HEK293 (cell line): Measurements from ENCODE around the gene USP12.

Source experiments
- CTCF ChIA-PET: fragments of 350-600 bp; formaldehyde crosslinking; extraction: SDS; loops from one replicate; lab custom pipeline; 2021; ENCODE audit warnings: antibody characterized with exemption; lab: Yijun Ruan, JAX
- POLR2A ChIA-PET: fragments of 300-600 bp; formaldehyde crosslinking; extraction: SDS; loops from one replicate; lab custom pipeline; 2020; ENCODE audit warnings: antibody characterized with exemption, inconsistent platforms; lab: Yijun Ruan, JAX
- H3K27ac ChIP-seq: fragments of 200-500 bp; sonication (Bioruptor generic); 2 replicates; pipeline ENCODE4 v1.5.1; 2014; ENCODE audit warnings: low read depth, low read length, control low read depth, inconsistent platforms; ENCODE audit errors: extremely low read depth
- H3K36me3 ChIP-seq, 2 experiments: fragments of 200-500 bp in 1 of 2; sonication (Bioruptor generic) in 1 of 2; 1 replicate in 1 of 2; 2 replicates in 1 of 2; pipeline ENCODE4 v1.5.1; 2014 to 2017; ENCODE audit warnings: inconsistent platforms in 2 of 2, low read length in 2 of 2; ENCODE audit not compliant: control insufficient read depth in 2 of 2, insufficient read depth in 1 of 2
- H3K4me1 ChIP-seq: fragments of 200-500 bp; sonication (Bioruptor generic); 2 replicates; pipeline ENCODE4 v1.5.1; 2014; ENCODE audit warnings: mild to moderate bottlenecking, low read length, inconsistent platforms; ENCODE audit not compliant: control insufficient read depth, insufficient read depth
- H3K4me3 ChIP-seq: 2 replicates; pipeline ENCODE4 v1.5.1; 2011; ENCODE audit warnings: low read depth, mild to moderate bottlenecking, control low read depth, low read length, moderate library complexity
- H3K9me3 ChIP-seq: fragments of 200-500 bp; sonication (Bioruptor generic); 2 replicates; pipeline ENCODE4 v1.5.1; 2014; ENCODE audit warnings: low read depth, low read length, inconsistent platforms; ENCODE audit not compliant: control insufficient read depth, insufficient read depth
- EGR2 ChIP-seq: fragments of 450-650 bp; formaldehyde crosslinking; IDR thresholded peaks from 2 replicates; pipeline ENCODE4 v1.5.1; 2016; ENCODE audit warnings: low read depth, missing biosample characterization, missing genetic modification characterization
- GLIS2 ChIP-seq: fragments of 450-650 bp; formaldehyde crosslinking; IDR thresholded peaks from 2 replicates; pipeline ENCODE4 v1.5.1; 2016; ENCODE audit warnings: missing biosample characterization, missing genetic modification characterization
- HOXA7 ChIP-seq: sonication (generic); formaldehyde crosslinking; IDR thresholded peaks from 2 replicates; pipeline ENCODE4 v1.8.1; 2022; ENCODE audit warnings: missing genetic modification reagents, borderline replicate concordance
- HOXD13 ChIP-seq: sonication (generic); formaldehyde crosslinking; IDR thresholded peaks from 2 replicates; pipeline ENCODE4 v1.8.0; 2022; ENCODE audit warnings: missing genetic modification reagents, borderline replicate concordance
- KLF1 ChIP-seq: fragments of 450-650 bp; formaldehyde crosslinking; IDR thresholded peaks from 2 replicates; pipeline ENCODE4 v1.5.1; 2016; ENCODE audit warnings: missing biosample characterization, missing genetic modification characterization
- SCRT1 ChIP-seq: fragments of 450-650 bp; formaldehyde crosslinking; IDR thresholded peaks from 2 replicates; pipeline ENCODE4 v1.5.1; 2016; ENCODE audit warnings: missing biosample characterization, missing genetic modification characterization, borderline replicate concordance
- SP3 ChIP-seq: fragments of 450-650 bp; formaldehyde crosslinking; IDR thresholded peaks from 2 replicates; pipeline ENCODE4 v1.5.1; 2016; ENCODE audit warnings: missing biosample characterization, missing genetic modification characterization
- ZBTB6 ChIP-seq: fragments of 450-650 bp; formaldehyde crosslinking; IDR thresholded peaks from 2 replicates; pipeline ENCODE4 v1.5.1; 2017; ENCODE audit warnings: missing biosample characterization, missing genetic modification characterization
- ZNF112 ChIP-seq: fragments of 450-650 bp; formaldehyde crosslinking; IDR thresholded peaks from 2 replicates; pipeline ENCODE4 v1.5.0; 2017; ENCODE audit warnings: missing biosample characterization, missing genetic modification characterization
- ZNF133 ChIP-seq: fragments of 450-650 bp; formaldehyde crosslinking; IDR thresholded peaks from 2 replicates; pipeline ENCODE4 v1.5.1; 2016; ENCODE audit warnings: missing biosample characterization, missing genetic modification characterization
- ZNF354C ChIP-seq: fragments of 450-650 bp; formaldehyde crosslinking; IDR thresholded peaks from 2 replicates; pipeline ENCODE4 v1.5.1; 2016; ENCODE audit warnings: missing biosample characterization, missing genetic modification characterization, low read depth, borderline replicate concordance
- ZNF366 ChIP-seq: fragments of 450-650 bp; formaldehyde crosslinking; conservative IDR thresholded peaks from 2 replicates; pipeline ENCODE4 v1.5.1; 2016; ENCODE audit warnings: missing biosample characterization, missing genetic modification characterization
- ZNF426 ChIP-seq: fragments of 450-650 bp; formaldehyde crosslinking; IDR thresholded peaks from 2 replicates; pipeline ENCODE4 v1.5.1; 2017; ENCODE audit warnings: missing biosample characterization, missing genetic modification characterization, mild to moderate bottlenecking, inconsistent platforms, moderate library complexity
- ZNF530 ChIP-seq: fragments of 450-650 bp; formaldehyde crosslinking; IDR thresholded peaks from 2 replicates; pipeline ENCODE4 v1.5.1; 2016; ENCODE audit warnings: low read depth, missing biosample characterization, missing genetic modification characterization
- ZNF664 ChIP-seq: fragments of 450-650 bp; formaldehyde crosslinking; IDR thresholded peaks from 2 replicates; pipeline ENCODE4 v1.5.1; 2016; ENCODE audit warnings: missing biosample characterization, missing genetic modification characterization
- ZNF704 ChIP-seq: fragments of 450-650 bp; formaldehyde crosslinking; IDR thresholded peaks from 2 replicates; pipeline ENCODE4 v1.5.1; 2016; ENCODE audit warnings: missing biosample characterization, missing genetic modification characterization
- ZNF707 ChIP-seq: fragments of 450-650 bp; formaldehyde crosslinking; IDR thresholded peaks from 2 replicates; pipeline ENCODE4 v1.5.1; 2016; ENCODE audit warnings: missing biosample characterization, missing genetic modification characterization
- ZNF785 ChIP-seq: fragments of 450-650 bp; formaldehyde crosslinking; IDR thresholded peaks from 2 replicates; pipeline ENCODE4 v1.5.1; 2016; ENCODE audit warnings: missing biosample characterization, missing genetic modification characterization
- TF ChIP-seq, protein P1 (sequence below): fragments of 450-650 bp; formaldehyde crosslinking; IDR thresholded peaks from 2 replicates; pipeline ENCODE4 v1.5.1; 2016; ENCODE audit warnings: missing biosample characterization, missing genetic modification characterization, borderline replicate concordance
- TF ChIP-seq, protein P2 (sequence below): fragments of 450-650 bp; formaldehyde crosslinking; IDR thresholded peaks from 2 replicates; pipeline ENCODE4 v1.5.1; 2017; ENCODE audit warnings: missing biosample characterization, missing genetic modification characterization
- TF ChIP-seq, protein P3 (sequence below): fragments of 450-650 bp; formaldehyde crosslinking; IDR thresholded peaks from 2 replicates; pipeline ENCODE4 v1.5.1; 2016; ENCODE audit warnings: missing biosample characterization, missing genetic modification characterization
- TF ChIP-seq, protein P4 (sequence below): fragments of 450-650 bp; formaldehyde crosslinking; IDR thresholded peaks from 2 replicates; pipeline ENCODE4 v1.5.1; 2017; ENCODE audit warnings: missing biosample characterization, missing genetic modification characterization

Gene USP12

DNA sequence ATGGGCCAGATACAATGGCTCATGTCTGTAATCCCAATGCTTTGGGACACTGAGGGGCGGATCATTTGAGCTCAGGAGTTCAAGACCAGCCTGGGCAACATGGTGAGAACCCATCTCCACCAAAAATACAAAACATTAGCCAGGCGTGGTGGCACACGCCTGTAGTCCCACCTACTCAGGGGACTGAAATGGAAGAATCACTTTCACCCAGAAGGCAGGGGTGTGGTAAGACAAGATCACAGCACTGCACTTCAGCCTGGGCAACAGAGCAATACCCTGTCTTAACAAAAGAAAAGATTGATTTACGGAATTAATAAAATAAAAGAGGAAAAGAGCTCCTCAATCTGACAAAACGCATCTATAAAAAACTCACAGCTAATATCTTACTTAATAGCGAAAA is 22.7 kb downstream of the USP12 start (continued):
- TF ChIP-seq HOXA7 (CRISPR knock-in tag) (no peak), ZNF112 (no peak), ZNF133 (tag by site-specific recombination) (no peak), ZBTB6 (tag by site-specific recombination) (no peak), ZNF704 (tag by site-specific recombination) (no peak), ZNF530 (no peak)
- TF ChIP-seq, protein P1, sequence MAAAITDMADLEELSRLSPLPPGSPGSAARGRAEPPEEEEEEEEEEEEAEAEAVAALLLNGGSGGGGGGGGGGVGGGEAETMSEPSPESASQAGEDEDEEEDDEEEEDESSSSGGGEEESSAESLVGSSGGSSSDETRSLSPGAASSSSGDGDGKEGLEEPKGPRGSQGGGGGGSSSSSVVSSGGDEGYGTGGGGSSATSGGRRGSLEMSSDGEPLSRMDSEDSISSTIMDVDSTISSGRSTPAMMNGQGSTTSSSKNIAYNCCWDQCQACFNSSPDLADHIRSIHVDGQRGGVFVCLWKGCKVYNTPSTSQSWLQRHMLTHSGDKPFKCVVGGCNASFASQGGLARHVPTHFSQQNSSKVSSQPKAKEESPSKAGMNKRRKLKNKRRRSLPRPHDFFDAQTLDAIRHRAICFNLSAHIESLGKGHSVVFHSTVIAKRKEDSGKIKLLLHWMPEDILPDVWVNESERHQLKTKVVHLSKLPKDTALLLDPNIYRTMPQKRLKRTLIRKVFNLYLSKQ (tag by site-specific recombination) = no peak
- TF ChIP-seq, protein P2, sequence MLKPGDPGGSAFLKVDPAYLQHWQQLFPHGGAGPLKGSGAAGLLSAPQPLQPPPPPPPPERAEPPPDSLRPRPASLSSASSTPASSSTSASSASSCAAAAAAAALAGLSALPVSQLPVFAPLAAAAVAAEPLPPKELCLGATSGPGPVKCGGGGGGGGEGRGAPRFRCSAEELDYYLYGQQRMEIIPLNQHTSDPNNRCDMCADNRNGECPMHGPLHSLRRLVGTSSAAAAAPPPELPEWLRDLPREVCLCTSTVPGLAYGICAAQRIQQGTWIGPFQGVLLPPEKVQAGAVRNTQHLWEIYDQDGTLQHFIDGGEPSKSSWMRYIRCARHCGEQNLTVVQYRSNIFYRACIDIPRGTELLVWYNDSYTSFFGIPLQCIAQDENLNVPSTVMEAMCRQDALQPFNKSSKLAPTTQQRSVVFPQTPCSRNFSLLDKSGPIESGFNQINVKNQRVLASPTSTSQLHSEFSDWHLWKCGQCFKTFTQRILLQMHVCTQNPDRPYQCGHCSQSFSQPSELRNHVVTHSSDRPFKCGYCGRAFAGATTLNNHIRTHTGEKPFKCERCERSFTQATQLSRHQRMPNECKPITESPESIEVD (tag by site-specific recombination) = no peak
- TF ChIP-seq, all 188 proteins: peak for 0

- CTCF ChIA-PET = no interaction called here
- Histone ChIP-seq H3K4me3 (no peak overlapping the region), H3K36me3 (no peaks in the 10 kb centered on the region), H3K9me3 (no peaks in the 10 kb centered on the region), H3K4me1 (peaks cover 12% of the 10 kb centered on the region), H3K27ac (no peak overlapping the region)
- POLR2A ChIA-PET = no interaction called here
- no peak for TF ChIP-seq ZNF426 (tag by site-specific recombination)
- TF ChIP-seq ZNF785 (tag by site-specific recombination) = no peak
Observed at GRCh38 chr13:27147530-27148170, 24.0 kb downstream of the USP12 start.

DNA sequence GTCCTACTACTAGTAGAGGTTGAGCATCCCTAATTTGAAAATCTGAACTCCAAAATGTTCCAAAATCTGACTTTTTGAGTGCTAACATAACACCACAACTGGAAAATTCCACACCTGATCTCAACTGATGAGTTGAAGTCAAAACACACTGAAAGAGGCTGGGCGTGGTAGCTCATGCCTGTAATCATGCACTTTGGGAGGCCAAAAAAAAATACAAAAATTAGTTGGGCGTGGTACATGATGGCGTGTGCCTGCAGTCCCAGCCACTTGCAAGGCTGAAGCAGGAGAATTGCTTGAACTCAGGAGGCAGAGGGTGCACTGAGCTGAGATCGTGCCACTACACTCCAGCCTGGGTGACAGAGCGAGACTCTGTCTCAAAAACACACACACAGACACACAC is 29.9 kb downstream of the USP12 start:
- no peak overlapping the region for H3K4me3 ChIP-seq
- TF ChIP-seq ZNF664 (tag by site-specific recombination) (no peak), EGR2 (tag by site-specific recombination) (no peak), HOXD13 (CRISPR knock-in tag) (no peak), ZNF785 (tag by site-specific recombination) (no peak), ZNF354C (no peak), SP3 (no peak), ZNF366 (tag by site-specific recombination) (no peak), ZNF707 (tag by site-specific recombination) (no peak), SCRT1 (tag by site-specific recombination) (no peak), GLIS2 (tag by site-specific recombination) (no peak), KLF1 (tag by site-specific recombination) (no peak)
- TF ChIP-seq, protein P3, sequence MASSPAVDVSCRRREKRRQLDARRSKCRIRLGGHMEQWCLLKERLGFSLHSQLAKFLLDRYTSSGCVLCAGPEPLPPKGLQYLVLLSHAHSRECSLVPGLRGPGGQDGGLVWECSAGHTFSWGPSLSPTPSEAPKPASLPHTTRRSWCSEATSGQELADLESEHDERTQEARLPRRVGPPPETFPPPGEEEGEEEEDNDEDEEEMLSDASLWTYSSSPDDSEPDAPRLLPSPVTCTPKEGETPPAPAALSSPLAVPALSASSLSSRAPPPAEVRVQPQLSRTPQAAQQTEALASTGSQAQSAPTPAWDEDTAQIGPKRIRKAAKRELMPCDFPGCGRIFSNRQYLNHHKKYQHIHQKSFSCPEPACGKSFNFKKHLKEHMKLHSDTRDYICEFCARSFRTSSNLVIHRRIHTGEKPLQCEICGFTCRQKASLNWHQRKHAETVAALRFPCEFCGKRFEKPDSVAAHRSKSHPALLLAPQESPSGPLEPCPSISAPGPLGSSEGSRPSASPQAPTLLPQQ (tag by site-specific recombination) = no peak
- TF ChIP-seq, protein P4, sequence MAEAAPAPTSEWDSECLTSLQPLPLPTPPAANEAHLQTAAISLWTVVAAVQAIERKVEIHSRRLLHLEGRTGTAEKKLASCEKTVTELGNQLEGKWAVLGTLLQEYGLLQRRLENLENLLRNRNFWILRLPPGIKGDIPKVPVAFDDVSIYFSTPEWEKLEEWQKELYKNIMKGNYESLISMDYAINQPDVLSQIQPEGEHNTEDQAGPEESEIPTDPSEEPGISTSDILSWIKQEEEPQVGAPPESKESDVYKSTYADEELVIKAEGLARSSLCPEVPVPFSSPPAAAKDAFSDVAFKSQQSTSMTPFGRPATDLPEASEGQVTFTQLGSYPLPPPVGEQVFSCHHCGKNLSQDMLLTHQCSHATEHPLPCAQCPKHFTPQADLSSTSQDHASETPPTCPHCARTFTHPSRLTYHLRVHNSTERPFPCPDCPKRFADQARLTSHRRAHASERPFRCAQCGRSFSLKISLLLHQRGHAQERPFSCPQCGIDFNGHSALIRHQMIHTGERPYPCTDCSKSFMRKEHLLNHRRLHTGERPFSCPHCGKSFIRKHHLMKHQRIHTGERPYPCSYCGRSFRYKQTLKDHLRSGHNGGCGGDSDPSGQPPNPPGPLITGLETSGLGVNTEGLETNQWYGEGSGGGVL (tag by site-specific recombination) = no peak
- no peaks in the 10 kb centered on the region for H3K9me3 ChIP-seq
- ChIA-PET CTCF (no interaction called here), POLR2A (no interaction called here)
- no peak overlapping the region for H3K27ac ChIP-seq
- H3K36me3 ChIP-seq = no peaks in the 10 kb centered on the region
- 0 out of 2 replicates have a peak, but pooled peaks cover 2% of the 10 kb centered on the region for H3K4me1 ChIP-seq
